HG02759 (cell line): ENCODE measurements around the gene POC1B.

Experiments
- ATAC-seq: cut with Tn5 transposase; IDR thresholded peaks from one replicate; pipeline ENCODE4 v1.9.1; 2021; ENCODE audit warnings: mild to moderate bottlenecking, moderate library complexity; ENCODE audit not compliant: unreplicated experiment

POC1B gene

DNA sequence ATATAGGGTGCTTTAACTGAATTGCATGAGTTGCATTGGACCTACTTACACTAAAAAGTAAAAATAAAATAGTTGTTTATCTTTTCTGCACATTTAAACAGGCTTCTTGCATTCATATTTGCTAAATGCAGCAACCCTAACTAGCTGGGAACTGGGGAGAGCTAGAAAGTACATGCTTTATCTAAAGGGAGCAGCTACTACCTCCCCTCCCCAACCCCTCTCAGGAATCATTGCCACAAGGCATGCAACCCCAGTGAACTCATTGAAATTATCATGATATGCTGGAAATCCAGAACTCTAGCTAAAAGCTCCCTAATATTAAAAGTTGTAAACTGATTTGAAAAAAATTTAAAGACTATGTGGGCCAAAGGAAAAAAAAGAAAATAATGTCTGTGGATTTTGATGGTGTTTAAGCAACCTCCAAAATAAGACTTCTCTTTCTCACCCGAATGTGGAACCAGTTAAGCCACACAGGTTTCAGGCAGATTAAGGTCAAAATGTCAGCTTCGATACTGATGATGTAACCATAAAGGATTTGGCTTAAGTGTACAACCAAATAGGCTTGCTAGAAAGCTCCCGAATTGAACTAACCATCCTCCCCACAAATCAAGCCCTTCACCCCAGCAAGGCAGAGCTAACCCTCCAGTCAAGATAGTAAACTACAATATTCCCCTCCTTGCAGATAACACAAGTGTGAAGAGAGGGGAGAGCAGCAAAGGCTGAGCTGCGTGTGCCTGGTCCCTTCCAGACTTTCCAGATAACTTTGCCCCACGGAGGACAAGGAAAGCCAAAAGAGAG, 13.8 kb upstream of the POC1B start:
- ATAC-seq = no peak

DNA sequence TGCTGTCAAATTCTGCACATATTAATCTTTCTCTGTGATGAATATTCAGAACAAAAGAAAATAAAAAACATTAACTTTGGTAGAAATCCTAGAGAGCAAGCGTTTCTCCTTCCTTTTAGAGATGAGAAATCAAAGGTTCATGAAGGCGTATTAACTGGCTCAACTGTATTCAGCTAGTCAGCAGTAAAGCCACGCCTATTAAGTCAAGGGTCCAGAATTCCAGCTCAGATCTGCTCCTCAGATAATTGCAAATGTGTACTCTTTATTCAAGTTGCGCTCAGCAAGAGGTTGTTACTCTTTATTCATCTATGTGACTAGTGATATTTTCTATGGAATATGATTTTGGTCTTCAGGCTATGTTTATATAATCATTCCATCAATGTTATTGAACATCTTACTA, 13.1 kb upstream of the POC1B start:
- ATAC-seq = no peak

DNA sequence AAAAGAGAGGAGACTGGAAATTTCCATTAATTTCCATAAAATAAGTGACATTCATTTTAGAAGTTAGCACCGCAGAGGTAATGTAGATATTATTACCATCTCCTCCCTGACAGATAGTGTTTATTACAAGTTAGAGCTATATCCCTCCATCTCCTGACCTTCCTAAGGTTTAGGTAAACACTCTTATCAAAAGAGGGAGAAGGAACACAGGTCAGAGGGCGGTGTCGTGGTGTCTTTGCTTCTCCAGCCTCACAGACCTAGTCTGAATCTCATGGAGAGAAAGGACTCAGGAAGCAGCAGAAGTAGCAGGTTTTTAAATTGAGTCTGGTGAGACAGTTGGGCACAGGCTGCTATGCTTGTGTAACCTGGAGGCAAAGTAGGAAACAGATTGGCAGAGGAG, 11.5 kb upstream of the POC1B start:
- no peak for ATAC-seq

DNA sequence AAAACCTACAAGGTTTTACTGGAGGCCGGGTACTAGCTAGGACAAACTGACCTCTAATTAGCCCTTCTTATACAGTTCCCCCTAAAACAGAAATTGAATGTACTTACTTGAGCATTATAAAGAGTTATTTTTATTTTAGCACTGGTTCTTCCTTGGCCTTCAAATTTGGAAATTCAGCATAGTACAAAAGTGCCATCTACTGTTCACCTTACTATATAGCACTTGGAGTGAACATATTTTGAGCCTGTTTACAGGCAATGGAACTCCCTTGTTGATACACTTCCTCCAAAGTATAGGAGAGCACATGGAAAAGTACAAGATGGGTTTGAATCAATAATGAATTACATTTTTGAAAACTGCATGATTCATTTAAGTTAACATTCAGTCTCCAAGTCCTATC, 3.9 kb upstream of the POC1B start:
- no peak for ATAC-seq

DNA sequence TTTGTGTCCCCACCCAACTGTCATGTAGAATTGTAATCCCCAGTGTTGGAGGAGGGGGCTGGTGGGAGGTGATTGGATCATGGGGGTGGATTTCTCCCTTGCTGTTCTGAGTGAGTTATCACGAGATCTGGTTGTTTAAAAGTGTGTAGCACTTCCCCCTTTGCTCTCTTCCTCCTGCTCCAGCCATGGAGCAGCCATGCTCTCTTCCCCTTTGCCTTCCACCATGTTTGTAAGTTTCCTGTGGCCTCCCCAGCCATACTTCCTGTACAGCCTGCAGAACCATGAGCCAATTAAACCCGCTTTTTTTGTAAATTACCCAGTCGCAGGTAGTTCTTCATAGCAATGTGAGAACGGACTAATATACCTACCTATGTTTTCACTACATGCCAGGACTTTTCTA, 2.6 kb upstream of the POC1B start:
- no peak for ATAC-seq

DNA sequence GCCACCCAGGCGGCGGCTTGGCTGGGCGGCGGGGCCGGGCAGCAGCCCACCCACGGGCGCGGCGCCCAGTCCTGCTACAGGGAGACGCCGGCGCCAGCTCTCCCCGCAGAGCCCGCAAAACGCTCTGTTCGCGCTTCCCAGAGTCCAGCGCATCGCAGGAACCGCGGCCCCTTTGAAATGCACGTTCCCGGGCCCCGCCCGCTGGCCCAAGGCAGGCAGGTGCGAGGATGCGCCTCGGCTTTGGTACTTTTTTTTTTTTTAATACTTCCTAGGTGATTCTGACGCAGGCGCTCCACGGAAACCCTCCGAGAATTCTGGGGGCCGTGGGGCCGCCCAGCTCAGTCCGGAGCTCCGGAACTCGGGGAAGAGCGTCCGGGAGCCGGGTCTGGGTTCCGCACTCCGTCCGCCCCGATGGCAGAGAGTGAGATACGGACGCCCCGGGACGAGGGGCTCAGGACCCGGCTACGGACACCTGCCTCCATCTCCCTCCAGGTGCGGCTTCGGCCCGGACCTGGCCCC, 483 bp downstream of the POC1B start:
- ATAC-seq = peak; percentile 29

DNA sequence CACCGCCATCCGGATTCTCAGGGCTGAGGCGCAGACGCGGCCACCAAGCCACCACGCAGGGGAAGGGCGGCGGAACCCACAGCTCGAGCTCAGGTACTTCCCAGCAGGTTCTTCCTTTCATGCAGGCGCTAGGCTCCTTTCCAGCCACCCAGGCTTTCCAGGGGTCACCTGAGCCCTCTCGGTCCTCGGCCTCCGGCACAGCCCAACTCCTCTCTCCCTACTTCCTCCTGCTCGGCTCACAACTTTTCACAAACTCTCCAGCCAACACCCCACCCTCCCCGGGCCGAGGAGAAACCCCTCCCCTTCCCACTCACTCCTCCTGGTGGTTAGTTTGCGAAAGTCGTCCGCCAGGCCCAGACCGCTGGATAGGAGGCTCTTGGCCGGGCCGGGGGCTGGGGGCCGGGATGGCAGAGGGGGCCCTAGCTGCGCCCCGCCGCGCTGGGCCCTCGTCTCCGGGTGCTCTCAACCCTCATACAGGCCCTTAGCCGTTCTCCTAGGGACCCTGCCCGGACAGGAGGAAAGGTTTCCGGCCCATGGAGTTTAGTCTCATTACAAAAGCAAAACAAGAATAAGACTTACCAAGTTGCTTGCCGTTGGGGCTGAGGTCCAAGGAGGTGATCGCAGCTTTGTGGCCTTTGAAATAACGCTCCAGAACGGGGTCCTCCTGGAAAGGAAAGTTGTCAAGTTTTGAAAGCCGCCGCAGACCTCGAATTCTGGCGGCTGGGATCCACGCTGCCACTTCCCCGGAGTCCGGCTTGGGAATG, 1.1 kb downstream of the POC1B start, which contains the start of gene GALNT4:
GALNT4 (minus strand) TSS at position 256 of the 764 bp plus-strand sequence; CDS start at position 9, 247 bp downstream.
- peak; percentile 75 for ATAC-seq

DNA sequence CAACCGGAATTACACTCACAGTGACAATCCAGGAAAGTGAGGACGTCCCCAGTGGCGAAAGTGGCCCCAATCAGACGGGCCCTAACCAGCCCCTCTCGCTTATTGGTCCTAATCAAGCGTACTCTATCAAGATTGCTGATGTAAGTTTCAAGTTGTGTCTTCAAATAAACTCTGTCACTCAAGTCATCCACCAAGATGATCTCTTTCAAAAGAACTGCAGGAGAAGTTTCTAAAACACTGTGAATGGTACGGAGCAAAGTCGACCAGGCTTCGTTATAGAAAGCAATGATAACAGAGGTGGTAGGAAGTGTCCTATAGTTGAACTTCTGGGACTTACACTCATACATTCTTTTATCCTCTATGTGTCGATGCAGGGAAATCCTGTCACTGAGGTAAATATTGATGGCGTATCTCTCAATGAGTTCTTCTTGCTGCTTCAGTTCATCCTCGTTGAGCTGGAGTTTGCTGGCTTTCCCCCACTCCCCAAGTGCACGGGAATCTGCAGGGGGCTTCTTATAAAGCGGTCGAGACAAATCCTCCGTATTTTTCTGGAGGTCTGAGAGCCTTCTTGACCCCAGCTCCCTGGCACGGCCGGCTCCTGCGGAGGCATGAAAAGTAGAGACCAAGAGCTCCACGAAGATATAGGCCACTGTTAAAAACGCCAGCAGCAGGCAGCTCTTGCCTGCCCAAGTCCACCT, 1.9 kb downstream of the POC1B start:
- ATAC-seq = no peak

DNA sequence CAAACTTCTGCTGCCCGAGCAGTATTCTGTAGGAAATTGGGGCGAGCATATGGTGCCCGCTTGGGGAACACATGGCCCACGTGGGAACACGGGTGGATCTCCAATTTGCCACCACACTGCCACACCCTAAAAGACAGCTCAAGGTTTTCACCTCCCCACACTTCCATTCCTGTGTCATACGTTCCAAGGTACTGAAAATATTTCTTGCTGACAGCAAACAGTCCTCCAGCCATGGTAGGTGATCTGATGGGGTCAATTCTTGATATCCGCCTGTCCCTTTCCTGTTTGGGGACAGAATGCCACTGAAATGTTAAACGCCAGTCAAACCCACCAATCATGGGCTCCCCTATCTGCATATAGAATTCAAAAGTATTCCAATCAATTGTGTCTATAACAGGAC, 2.5 kb downstream of the POC1B start:
- ATAC-seq = no peak

DNA sequence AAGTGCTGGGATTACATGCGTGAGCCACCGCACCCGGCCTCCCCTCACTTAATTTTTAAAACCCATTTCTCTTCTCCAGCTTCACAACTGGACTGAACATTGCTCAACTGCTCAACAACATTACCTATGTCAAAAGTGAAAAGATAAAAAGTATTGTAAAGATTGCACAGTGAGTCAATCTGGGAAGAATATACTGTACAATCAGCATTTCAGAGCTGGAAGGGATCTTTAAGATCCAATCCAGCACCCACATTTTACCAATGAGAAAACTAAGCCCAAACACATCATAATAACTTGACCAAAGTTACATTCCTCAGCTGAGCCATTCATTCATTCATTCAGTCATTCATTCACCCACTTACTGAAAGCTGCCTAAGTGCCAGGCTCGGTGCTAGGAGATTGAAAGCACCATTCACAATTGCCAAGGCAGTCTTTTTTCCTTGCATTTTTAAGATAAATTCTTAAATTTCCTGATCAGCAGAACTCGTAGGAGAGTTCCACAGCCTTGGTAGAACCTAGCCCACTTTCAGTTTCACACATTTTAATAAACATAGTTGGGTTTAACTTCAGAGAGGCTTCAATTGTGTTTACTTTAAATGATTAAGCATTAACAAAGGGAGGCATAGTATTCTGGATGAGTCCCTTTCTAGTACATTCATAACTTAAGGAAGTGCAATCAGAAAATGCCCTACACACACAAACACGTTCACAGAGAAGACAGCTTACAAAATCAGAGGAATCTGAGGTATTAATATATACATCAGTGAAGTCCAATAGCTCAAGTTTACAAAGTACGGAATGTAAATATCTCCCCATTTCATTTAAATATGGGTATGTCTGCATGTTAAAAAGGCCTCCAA, 4.3 kb downstream of the POC1B start:
- ATAC-seq = no peak

DNA sequence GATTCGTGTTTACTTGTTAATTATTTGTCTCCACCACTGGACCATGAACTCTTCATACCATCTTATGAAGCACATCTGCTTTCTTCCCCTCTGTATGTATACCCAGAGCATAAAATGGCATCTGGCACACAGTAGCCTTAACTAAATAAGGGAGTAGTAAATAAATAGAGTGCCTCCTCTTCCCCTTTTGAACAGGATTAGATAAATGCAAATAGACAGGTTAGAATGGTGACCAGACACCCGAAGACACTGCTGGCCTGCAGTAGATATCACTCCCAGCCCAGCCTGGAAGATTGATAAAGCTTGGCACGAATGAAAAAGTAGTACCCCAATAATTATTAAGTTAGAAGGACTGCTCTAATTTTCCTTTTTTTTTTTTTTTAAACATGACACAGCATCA, 8.1 kb downstream of the POC1B start:
- no peak for ATAC-seq

DNA sequence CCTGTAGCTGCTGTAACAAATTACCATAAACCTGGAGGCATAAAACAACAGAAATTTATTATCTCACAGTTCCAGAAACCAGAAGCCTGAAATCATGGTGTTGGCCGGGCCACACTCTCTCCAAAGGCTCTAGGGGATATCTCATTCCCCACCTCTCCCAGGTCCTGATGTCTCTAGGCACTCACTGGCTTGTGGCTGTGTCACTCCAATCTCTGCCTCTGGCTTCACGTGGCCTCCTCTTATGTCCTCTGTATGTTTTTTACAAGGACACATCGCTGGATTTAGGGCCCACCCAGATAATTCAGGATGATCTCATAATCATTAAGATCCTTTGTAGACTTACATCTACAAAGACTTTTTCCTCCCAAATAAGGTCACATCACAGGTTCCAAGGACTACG, 9.2 kb downstream of the POC1B start:
- no peak for ATAC-seq

DNA sequence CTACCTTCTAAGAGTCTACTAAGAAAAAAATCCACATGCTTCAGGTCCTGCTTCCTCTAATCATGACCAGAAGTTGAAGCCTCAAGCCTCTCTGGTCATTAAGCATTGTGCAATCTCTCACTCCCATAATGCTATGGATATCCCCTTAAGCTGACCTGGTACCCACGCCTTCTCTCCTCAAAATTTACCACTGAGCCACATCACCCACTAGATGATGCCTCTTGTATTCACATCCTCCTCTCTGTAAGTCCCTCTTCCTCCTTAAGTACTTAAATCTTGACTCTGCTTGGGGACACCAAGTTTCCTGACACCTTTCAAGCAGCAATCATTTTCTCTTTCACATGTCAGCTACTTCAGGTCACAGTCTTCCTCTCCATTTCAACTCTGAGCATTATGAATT, 11.1 kb downstream of the POC1B start:
- ATAC-seq = peak; percentile 51

DNA sequence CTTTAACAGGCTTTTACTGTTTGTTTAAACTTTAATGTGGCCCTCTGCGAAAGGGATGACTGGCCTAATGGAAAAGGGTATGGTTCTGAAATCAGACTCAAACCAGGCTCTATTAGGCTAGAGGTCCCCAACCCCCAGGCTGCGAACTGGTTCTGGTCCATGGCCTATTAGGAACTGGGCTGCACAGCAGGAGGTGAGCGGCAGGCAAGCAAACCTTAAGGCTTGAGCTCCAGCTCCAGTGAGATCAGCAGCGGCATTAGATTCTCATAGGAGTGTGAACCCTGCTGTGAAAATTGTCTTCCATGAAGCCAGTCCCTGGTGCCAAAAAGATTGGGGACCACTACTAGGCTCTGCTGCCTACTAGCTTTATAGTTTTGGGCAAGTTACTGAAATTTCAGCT, 12.3 kb downstream of the POC1B start:
- ATAC-seq = no peak

DNA sequence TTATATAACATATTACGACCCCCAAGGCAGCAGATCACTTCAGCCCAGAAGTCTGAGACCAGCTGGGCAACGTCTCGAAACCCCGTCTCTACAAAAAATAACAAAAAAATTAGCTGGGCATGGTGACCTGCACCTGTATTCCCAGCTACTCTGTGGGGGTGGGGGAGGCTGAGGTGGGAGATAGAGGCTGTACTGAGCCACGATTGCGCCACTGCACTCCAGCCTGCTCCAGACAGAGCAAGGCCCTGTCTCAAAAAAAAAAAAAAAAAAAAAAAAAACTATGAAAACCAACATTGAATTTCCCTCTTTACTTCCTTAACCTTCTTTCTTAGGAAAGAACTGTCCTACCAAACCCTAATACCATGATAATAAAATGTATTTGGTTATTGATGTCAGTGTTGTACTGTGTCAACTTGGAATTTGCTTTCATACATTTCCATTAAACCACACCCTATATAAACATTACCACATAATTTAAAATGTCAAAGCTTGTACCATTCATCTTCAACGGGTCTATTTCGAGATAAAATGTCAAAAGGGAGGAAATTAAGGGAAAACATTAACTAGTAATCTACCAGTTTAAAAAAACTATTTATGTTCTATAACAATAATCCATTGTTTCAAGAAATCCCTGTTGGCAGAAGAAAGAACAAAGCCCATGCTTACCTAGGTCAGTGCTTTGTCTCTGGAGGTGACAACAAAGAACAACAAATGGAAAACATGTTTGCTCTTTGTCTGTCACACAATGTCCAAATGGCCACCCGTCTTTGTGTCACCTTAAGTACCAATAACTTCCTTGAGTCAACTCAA, 18.6 kb downstream of the POC1B start:
- no peak for ATAC-seq

DNA sequence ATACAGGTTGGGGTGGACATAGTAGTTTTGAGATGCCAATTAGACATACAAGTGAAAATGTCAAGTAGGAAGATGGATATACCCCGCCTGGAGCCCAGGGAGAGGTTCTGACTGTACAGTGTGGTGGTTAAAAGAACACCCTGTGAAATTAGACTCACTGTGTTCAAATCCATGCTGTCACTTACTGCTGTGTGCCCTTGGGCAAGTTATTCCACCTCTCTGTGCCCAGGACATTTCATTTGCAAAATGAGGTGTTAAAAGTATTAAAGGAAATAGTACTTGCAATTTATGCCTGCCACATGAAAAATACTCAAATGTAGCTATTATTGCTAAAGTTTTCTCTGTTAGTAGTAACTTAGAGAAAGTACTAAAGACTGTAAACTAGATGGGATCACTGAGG, 19.8 kb downstream of the POC1B start:
- ATAC-seq = no peak

DNA sequence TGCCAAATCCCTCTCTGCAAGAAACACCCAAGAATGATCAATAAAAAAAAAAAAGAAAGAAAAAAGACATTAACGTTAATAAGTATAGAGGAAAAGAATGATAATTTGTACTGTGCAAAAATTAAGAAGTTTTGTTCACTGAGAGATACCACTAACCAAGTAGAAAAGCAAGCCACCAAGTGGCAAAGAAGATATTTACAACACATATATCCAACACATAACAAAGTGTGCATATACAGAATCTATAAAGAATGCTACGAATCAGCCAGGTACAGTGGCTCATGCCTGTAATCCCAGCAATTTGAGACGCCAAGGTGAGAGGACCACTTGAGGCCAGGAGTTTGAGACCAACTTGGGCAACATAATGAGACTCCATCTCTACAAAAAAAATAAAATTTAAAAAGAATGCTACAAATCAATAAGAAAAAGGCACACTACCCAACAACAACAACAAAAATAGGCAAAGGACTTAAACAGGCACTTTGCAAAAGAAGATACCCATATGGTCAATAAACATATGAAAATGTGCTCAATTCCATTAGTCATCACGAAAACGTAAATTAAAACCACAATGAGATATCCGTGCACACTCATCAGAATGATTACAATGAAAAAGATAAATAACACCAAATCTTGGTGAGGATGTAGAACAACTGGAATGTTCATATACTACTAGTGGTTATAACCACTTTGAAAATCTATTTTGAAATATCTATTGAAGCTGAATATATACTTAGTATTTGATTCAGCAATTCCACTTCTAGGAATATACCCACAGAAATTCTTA, 21.1 kb downstream of the POC1B start:
- no peak for ATAC-seq

DNA sequence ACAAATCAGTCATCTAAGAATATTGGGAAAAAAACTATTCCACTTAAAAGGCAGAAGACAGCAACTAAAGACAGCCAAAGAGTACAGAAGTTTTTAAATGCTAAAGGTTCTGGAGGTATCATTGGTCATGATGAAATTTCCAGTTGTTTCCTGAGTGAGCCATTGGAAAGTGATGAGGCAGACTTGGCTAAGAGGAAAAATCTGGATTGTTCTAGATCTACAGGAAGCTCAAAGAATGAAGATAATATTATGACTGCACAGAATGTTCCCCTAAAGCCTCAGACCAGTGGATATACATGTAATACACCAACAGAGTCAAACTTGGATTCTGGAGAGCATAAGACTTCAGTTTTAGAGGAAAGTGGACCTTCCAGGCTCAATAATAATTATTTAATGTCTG, 24.1 kb downstream of the POC1B start:
- no peak for ATAC-seq

DNA sequence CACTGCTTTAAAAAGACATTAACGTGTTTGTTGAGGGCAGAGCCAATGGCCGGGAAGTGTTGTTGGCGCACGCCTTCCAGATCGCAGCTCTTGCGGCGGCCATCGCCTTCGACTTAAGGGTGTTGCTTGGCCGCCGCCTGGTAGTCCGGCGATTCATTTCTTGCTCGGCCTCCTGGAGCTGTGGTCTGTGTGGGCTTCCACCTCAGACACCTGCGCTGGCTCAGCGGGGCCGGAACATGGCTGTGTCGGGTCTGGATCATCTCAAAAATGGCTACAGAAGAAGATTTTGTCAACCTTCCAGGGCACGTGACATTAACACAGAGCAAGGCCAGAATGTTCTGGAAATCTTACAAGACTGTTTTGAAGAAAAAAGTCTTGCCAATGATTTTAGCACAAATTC, 26.0 kb downstream of the POC1B start:
- no peak for ATAC-seq
